Stimulated activated CD8-positive, alpha-beta memory T cell treated with anti-CD3 and anti-CD28 coated beads, Interleukin-7, amount 100 ng/mL, for 4 hours (primary cell): Measurements from ENCODE around the gene BMP7.
"Not testable (repeated sequence)": the region's sequence is repeated elsewhere in the genome, so short reads cannot be mapped to it uniquely, and the experiment has no call there.

ENCODE experiments used
- DNase-seq, 2 donors: peaks; one replicate each; pipeline ENCODE4 v3.0.0-alpha.2; 2020; ENCODE audit warnings: low read depth in 2 of 2

BMP7 gene

DNA sequence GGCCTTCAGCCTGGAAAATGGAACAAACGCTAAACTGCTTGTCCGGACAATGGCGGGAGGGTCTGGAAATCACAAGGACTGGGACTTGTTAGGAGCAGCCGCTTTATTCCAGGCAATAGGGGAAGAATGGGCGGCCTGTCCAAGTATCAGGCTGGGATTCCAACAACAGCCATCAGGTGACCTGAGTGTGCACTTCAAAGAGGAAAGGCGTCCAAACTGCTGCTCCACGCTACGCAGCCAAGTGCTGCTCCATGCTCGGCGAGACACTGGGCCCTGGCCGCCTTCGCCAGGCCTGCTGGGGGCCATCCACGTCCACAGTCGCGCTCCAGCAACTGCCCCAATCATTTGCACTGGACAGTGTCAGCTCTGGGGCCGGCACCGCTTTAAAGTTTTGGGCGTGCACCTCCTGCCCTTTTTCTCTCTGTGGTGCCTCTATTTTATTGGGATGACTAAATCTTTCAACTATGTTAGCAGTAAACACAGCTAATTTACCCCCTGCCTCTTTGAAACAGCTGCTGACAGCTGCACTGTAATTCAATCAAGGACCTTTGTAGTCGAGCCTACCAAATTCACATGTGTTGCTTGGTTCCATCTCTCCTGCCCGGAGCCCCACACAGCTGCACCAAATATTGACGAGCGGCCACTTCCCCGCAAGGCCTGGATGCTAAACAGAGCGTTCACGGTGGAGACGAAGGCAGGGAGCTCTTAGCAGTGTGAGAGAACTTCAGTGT, 98.3 kb downstream of the BMP7 start:
- no peak for DNase-seq

DNA sequence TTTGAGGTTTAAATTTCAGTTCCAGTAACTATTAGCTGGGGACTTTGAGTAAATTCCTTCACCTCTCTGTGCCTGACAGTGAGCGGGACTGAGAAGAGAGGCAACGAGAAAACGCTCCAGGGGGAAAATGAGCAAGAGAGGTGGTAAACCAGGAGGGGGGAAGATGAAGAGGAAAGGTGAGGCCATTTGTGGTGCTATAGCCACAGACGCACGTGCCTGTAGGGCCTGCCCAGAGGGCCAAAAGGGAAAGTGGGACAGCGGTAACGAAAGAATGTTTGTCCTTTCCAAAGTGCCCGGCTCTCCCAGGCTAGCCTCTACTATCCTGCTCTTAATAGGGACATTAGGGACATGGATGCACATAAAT, 99.2 kb downstream of the BMP7 start:
- no peak for DNase-seq

DNA sequence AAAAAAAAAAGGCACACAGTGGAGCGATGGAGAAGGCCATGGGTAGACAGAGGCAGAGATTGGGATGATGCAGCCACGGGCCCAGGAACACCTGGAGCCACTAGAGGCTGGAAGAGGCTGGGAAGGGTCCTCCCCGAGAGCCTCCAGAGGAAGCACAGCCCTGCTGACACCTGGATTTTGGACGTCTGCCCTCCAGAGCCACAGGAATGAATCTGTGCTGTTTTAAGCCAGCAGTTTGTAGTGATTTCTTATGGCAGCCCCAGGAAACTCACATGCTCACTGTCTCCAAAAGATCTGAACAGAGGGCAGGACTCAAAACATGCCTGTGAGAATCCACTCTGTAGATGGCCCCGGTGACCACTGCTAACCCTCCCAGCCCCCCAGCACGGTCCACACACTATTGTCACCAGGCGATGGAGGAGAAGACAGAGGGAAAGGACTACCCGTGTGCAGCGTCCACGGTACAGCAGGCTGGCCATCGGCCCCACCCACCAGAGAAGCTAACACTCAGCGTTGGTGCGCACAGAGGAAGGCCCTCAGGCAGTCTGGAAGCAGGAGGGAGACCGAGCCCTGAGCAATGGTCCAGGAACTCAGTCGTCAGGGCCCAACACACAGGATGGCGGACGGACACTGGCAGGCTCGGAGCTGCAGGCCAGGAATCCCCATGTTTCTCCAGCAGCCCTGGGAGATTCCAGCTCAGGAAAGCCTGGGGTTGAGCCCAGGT, 99.7 kb downstream of the BMP7 start:
- DNase-seq, result no peak

DNA sequence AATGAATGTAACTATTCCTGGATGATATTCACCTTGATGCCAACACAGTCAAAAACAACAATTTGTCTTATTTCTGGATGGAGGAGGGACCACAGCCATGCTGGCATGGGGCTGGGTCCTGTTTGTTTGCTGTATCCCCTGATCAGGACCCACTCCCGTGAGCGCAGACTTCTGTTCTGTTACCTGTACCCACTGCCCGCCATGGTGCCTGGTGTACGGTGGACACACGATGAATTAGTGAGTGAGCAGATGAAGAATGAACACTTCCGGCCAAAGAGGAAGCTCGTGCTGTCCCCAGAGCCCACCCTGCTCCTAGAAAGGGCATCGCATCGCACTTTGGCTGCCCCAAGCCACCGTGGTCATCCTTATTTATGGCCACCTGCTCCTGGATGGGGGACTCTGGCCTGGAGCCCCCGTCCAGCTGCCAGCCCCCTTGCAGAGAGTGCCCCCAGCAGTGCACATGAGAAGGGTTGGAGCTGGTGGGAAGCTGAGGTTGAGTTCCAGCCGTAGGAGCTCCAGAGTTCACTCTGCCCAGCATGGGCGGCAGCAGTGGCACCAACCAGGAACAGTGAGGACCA, 100.9 kb downstream of the BMP7 start:
- DNase-seq, result no peak

DNA sequence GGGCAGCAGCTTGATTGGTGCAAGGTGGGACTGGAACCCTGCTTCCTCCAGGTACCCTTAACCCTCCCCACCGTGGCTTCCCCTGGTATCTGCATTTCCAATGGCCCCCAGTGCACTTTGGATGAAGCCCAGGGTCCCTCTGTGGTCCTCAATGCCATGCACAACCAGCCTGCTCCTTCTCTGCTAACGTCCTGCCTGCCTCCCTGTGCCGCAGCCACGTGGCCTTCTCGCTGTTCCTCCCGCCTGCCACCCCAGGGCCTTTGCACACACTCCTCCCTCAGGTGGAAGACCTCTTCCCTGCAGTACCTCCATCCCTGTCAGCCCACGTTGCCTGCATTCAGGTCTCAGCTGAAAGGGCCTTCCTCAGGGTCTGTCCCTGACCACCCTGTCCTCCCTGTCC, 101.6 kb downstream of the BMP7 start:
- DNase-seq, result no peak

DNA sequence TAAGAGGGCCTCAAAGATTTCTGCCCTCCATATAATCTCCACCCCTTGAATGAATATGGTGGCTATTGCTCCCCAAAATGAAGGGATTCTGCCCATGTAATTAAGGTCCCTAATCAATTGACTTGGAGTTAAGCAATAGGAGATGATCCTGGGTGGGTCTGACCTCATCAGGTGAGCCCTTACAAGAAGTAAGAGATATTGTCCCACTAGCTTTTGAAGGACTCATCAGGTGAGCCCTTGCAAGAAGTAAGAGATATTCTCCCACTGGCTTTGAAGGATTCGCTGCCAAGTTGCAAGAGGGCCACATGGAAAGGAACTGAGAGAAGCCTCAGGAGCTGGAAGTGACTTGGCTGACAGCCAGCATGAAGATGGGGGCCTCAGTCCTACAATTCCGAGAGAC, 103.4 kb downstream of the BMP7 start:
- DNase-seq, result no peak

DNA sequence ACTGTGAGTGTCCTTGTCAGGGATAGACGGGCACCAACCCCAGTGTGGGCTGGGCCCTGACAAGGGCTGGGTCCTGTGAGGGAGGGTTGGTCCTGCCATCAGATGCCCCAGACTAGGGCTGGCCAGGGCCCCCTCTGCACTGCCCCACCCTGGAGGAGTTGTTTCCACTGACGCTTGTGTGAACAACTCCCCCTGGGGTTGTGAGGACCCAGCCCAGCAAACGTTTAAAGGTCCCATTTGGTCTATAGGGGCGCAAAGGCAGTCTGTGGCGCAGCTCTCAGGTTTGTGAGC, 104.1 kb downstream of the BMP7 start:
- no peak for DNase-seq

DNA sequence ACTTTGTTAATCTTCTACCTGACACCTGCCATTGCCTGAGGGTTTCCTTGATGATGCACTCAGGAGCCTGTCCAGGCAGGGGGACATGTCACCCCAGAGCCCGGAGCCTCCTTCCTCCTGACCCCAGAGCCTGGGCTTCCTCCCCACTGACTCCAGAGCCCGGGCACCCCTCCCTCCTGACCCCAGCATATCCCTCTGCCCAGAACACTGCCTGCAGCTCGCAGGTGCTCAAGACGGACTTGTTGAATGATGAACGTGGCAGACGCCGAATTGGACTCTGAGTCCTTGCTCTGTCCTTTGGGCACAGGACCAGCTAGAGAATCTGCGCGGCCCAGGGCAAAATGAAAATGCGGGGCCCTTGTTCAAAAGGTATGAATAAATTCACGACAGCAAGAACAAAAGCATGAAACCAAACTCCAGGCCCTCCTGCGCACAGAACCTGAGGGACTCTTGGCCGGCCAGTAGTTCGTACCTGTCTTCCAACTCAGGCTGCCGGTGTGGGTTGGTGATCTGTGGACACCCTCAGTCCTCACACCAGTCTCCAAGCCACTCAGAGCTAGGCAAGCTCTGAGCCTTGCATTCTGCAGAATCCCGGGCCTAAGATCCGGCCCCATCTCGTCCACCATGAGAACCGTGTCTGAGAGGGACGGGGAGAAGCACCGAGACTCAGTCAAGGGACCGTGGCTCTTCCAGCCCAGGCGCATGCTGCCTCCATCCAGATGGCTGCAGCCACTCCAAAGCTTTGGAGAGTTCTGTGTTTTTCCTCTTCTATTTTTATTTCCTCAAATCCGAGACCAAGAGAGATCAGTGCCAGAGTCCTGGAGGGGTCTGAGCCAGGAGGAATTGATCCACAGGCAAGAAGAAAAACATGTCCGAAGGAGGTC, 104.7 kb downstream of the BMP7 start:
- no peak for DNase-seq

DNA sequence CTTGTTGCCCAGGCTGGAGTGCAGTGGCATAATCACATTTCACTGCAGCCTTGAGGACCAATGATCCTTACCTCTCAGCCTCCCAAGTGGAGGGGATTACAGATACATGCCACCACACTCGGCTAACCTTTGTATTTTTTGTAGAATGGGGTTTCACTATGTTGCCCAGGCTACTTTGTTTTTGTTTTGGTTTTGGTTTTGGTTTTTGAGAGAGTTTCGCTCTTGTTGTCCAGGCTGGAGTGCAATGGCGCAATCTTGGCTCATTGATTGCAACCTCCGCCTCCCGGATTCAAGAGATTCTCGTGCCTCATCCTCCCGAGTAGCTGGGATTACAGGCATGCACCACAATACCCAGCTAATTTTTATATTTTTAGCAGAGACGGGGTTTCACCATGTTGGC, 105.5 kb downstream of the BMP7 start:
- no peak for DNase-seq

DNA sequence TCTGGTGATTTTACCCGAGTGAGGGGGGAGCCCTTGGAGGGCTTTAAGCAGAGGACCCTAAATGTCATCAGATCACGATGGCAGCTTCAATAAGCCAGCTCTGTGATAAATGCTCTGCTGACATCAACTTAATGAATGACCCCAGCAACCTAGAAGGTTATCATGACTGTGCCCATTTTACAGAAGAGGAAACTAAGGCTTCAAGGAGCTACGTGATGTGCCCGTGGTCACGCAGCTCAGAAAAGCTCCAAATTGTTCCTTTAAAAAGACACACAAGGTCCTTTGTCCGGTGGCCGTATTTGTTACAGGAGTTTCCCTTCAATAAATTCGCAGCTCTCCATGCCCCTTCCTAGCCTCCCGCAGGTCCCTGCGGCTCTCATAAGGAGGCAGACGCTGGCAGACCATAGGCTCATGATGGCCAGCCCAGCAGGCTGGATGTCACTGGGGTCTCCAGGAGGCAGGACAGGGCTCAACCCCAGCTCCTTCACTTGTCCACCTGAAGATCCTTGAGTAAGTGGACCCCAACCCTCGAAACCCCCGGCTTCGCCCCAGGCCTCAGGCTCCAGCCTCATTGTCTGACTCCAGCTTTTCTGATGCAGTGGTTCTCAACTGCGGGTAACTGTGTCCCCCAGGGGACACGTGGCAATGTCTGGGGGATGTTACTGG, 106.4 kb downstream of the BMP7 start:
- DNase-seq, result no peak

DNA sequence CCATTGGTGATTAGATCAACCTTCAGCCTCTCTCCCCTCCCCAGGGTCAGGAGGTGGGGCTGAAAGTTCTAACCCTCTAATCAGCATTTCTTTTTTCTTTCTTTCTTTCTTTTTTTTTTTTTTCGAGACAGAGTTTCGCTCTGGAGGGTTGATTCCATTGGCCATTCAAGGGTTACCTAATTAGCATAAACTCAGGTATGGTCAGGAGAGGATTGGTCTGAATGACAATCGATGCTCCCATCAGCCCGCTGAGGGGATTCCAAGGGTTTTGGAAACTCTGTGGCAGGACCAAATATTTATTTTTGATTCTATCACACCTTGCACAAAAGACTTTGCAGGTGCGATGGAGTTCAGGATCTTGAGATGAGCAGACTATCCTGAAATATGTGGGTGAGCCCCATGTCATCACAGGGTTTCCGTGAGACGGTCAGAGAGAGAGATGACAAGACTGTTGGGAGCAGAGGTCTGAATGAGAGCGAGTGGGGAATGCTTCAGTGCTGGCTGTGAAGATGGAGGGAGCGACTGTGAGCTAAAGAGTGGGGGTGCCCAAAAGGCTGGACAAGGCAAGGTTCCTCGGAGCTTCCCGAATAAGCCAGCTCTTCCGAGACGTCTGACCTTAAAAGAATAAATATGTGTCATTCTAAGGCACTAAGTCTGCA, 107.1 kb downstream of the BMP7 start:
- no peak for DNase-seq

DNA sequence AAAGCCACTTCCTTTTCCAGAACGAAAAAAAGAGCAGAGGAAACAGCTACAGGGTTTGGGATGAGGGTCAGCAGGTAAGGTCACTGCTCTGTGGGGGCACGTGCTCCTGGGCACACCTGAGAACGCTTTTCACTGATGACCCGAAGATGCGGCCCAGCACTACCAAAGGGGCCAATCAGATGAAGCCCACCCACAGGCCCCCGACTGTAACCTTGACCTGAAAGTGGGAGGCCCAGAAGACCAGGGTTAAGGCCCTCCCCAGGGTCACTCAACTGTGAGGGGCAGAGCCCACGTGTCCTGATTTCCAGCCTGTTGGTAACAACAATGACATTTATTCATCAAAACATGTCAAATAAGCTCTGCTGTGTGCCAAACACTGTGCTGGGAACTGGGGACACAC, 108.0 kb downstream of the BMP7 start:
- DNase-seq, result no peak

DNA sequence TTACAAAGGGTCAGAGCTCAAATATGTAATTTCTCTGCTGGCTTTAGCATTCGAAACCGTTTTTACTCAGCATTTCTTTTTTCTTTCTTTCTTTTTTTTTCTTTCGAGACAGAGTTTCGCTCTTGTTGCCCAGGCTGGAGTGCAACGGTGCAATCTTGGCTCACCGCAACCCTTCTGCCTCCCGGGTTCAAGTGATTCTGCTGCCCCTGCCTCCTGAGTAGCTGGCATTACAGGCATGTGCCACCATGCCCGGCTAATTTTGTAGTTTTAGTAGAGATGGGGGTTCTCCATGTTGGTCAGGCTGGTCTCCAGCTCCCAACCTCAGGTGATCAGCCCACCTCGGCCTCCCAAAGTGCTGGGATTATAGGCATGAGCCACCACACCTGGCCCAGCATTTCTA, 108.7 kb downstream of the BMP7 start:
- not testable (repeated sequence) for DNase-seq

DNA sequence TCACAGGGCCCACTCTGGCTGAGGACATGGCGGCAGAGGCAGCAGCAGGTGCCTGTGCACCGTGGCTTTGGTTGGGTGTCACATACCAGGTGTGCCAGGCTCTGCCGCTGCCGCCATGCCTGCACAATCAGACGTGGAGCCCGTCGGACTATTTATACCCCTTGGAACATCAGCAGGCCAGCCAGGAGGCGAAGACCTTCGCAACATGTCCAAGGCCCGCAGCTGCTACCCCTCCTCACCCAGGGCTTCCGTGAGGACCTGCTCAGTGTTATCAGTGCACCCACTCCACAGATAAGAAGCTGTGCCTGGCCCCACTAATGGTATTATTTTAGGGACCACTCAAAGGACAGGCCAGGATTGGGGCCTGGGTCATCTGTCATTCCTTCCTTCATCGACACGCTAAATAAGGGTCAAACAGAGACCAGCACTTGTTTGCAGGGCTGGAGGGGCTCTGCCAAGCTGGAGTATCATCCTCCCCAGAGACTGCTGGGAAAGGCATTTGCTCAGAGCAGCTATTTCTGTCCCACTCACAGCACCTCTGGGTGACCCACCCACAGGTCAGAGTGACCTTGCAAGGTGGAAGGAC, 109.2 kb downstream of the BMP7 start:
- no peak for DNase-seq

DNA sequence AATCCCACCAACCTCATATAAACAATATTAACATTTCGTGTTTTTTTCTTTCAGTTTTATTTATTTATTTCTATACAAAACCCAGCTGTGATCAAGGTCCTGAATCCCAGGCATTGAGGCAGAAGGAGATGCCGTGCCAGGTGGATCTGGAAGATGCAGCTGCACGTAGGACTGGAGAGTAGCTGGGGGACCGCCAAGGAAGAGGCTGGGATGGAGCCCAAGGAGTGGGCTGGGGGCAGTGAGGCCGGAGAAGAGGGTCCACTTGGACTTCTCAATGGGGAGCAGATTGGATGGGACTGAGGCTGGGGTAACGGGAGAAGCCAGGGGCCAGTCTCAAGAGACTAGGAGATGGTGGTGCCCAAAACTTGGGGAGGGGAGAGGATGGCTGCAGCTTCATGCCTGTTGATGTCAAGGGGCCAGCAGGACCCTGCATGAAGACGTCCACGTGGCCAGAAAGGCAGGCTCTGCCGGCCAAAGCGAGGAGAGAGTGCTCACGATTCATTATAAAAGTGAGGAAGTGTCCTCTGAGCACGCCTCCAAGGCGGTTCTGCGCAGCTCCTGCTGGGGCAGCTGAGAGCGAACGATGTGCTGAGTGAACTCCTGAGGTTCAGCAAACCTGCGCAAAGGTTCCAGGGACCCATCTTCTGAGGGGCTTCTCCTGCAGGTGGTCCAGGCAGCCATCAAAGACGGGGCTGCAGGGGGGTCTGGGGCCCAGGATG, 110.3 kb downstream of the BMP7 start:
- DNase-seq, result no peak

DNA sequence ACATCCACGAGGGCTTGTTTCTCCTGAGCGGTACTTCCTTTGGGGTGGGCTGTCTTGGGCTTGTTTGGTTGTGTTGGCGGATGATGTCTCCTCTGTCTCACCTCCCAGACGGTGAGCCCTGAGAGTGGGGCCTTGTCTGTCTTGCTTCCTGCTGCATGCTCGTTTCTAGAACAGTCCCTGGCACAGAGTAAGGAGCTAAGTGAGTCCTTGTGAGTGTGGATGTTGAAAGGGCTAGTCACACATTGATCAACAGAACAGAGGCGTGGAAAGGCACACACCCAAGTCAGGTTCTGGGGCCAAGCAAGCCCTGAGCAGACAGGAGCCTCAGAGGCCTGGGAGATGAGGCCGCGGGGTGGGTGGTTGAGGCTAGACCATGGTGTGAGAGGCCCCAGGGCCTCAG, 111.0 kb downstream of the BMP7 start:
- no peak for DNase-seq

DNA sequence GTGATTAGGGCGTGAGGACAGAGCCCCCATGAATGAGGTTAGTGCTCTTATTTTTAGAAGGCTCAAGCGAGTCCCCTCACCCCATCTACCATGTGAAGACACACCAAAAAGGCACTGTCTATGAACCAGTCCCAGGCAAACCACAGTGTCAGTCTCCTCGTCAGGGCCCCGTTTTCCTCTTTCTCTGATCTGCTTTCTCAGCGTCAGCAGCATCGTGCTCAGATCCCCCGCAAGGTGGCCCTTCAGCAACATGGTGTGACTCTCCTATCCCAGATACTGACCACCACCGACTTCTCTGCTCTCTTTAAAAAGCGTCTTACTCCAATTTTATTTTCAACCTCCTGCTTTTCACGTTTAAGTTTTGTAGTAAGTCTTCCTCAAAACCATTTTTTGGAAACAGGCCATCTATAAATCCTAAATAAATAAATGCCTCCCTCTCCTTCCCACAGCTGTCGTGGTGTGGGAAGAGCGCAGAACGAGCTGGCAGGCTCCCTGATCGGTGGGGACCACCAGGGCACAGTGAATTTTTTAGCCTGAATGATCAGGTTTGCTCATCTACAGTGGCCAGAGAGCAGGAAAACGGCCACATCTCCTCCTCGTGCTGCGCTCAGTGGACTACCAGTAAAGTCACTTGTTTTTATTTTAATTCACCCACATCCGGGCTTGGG, 113.1 kb downstream of the BMP7 start:
- DNase-seq, result no peak

DNA sequence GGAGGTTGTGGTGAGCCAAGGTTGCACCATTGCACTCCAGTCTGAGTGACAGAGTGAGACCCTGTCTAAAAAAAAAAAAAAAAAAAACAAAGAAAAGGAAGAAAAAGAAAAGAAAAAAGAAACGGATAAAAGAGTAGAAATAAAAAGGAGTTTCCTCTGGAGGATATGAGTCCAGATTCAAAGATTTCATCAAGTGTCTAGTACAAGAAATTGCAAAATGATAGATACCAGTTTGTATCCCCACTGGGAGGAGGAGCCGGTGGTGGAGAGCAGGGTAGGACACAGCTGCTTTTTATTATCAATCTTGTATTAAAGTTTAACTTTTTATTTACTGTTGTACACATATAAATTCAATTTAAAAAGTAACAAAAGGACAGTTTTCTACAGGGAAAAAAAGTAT, 113.9 kb downstream of the BMP7 start:
- DNase-seq, result no peak

DNA sequence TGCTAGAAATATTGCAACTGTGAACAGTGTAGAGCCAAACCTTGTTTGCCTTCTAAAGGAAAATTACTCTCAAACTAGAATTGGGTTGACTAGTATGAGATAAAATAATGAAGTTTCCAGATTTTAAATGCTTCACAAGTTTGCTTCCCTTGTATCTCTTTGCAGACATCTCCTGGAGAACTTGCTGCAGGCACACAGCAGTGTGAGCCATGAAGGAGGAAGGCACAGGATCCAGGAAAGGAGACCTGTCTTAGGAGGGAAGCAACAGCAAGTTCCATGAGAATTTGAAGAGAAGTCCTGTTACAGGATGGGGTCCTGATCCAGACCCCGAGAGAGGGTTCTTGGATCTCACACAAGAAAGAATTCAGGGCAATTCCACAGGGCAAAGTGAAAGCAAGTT, 115.9 kb downstream of the BMP7 start:
- DNase-seq, result no peak

DNA sequence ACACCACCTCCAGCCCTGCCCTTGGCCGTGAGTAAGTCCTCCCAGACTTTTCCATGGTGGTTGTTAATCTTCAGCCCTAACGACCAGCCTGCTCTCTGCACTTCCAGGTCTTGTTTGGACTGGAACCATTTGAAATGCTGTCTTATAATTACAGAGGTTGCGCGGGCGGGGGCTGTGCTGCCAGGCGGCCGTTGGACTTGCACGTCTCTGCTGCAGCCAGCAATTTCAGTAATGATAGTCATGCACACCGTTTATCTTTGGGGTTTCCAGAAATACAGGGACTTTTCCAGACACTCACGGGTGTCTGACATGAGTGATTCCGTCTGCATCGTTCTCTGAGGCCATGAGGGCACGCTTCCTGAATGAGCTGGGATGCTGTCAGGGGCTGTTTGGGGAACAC, 118.2 kb downstream of the BMP7 start:
- DNase-seq, result no peak
